Measurements from ENCODE around the gene TFF1.
"Not testable (repeated sequence)": the region's sequence is repeated elsewhere in the genome, so short reads cannot be mapped to it uniquely, and the experiment has no call there.

TFF1 gene

GRCh38 chr21:42413093-42413492, 46.8 kb upstream of the TFF1 start:
- Histone ChIP-seq H3K36me3 (no peaks in the 10 kb centered on the region), H3K9me3 (ENCODE audit: severe bottlenecking) (no peaks in the 10 kb centered on the region), H3K27ac (no peak overlapping the region), H3K27me3 (ENCODE audit: insufficient read depth, low read depth, severe bottlenecking) (no peaks in the 10 kb centered on the region), H3K4me3 (ENCODE audit: low read depth, low read length) (no peak overlapping the region)
- no peak for DNase-seq
- TF ChIP-seq, protein P1, sequence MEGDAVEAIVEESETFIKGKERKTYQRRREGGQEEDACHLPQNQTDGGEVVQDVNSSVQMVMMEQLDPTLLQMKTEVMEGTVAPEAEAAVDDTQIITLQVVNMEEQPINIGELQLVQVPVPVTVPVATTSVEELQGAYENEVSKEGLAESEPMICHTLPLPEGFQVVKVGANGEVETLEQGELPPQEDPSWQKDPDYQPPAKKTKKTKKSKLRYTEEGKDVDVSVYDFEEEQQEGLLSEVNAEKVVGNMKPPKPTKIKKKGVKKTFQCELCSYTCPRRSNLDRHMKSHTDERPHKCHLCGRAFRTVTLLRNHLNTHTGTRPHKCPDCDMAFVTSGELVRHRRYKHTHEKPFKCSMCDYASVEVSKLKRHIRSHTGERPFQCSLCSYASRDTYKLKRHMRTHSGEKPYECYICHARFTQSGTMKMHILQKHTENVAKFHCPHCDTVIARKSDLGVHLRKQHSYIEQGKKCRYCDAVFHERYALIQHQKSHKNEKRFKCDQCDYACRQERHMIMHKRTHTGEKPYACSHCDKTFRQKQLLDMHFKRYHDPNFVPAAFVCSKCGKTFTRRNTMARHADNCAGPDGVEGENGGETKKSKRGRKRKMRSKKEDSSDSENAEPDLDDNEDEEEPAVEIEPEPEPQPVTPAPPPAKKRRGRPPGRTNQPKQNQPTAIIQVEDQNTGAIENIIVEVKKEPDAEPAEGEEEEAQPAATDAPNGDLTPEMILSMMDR (IDR thresholded peaks at IDR 0.05; ENCODE audit: low read depth, low read length): no peak

DNA sequence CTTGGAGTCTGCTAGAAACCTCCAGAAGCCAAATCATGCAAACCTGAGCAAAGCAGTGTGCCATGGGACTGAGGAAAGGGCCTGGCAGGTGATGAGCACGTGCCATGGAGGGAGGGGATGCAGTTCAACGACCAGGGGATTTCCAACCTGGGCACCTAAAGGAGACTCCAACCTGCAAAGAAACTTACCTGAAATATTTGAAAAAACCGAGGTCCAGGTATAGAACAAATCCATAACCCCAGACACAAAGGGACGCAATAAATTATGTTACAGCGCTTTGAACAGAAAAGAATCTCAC, 46.2 kb upstream of the TFF1 start:
- H3K27me3 ChIP-seq (ENCODE audit: insufficient read depth, low read depth, severe bottlenecking): no peaks in the 10 kb centered on the region
- H3K36me3 ChIP-seq: no peaks in the 10 kb centered on the region
- no peak overlapping the region for H3K4me3 ChIP-seq (ENCODE audit: low read depth, low read length)
- DNase-seq: no peak
- TF ChIP-seq, protein P1 (IDR thresholded peaks at IDR 0.05; ENCODE audit: low read depth, low read length): no peak
- no peaks in the 10 kb centered on the region for H3K9me3 ChIP-seq (ENCODE audit: severe bottlenecking)
- H3K27ac ChIP-seq: no peak overlapping the region

GRCh38 chr21:42411891-42412635, 45.7 kb upstream of the TFF1 start:
- H3K9me3 ChIP-seq (ENCODE audit: severe bottlenecking): no peaks in the 10 kb centered on the region
- no peaks in the 10 kb centered on the region for H3K36me3 ChIP-seq
- H3K27me3 ChIP-seq (ENCODE audit: insufficient read depth, low read depth, severe bottlenecking): no peaks in the 10 kb centered on the region
- H3K4me3 ChIP-seq (ENCODE audit: low read depth, low read length): no peak overlapping the region
- TF ChIP-seq, protein P1 (IDR thresholded peaks at IDR 0.05; ENCODE audit: low read depth, low read length): no peak
- DNase-seq: no peak
- H3K27ac ChIP-seq: no peak overlapping the region

DNA sequence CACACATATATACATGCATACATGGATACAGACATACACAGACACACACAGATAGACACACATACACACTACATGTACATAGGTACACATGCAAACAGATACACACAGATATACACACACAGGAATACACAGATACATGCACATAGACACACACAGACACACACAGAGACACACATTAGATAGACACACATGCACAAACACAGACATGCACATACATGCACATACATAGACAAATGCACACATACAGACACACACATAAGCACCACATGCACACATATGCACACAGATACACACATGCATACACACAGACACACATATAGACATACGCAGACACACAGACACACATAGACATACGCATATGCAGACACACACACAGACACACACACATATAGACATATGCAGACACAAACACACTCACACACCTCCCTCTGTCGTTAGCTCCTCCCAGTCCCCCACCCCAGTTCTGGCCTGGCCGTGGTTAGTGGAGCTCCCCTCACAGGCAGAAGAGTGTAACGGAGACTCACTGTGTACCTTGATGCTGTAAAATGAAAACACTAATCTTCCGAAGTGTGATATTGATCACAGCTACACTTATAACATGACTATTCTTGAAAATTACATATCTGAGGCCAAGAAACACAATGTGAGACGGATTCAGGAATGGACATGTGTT, 45.0 kb upstream of the TFF1 start:
- Histone ChIP-seq H3K27ac (no peak overlapping the region), H3K36me3 (no peaks in the 10 kb centered on the region), H3K27me3 (ENCODE audit: insufficient read depth, low read depth, severe bottlenecking) (no peaks in the 10 kb centered on the region), H3K9me3 (ENCODE audit: severe bottlenecking) (no peaks in the 10 kb centered on the region), H3K4me3 (ENCODE audit: low read depth, low read length) (no peak overlapping the region)
- TF ChIP-seq, protein P1 (IDR thresholded peaks at IDR 0.05; ENCODE audit: low read depth, low read length): peak; percentile 69
- peak; percentile 70 for DNase-seq

DNA sequence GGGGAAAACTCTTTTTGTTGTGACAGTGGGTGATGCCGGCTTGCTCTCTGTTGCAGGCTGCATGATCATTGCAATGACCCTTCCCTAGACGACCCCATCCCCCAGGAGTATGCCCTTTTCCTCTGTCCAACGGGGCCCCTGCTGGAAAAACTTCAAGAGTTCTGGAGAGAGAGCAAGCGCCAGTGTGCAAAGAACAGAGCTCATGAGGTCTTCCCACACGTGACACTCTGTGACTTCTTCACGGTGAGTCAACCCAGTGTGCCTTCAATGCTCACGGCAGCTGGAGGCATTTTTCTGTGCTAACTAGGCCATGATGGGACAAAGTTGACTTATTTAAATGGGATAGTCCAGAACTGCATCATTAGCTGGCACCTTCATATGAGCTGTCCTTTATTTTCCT, 43.0 kb upstream of the TFF1 start:
- TF ChIP-seq, protein P1 (IDR thresholded peaks at IDR 0.05; ENCODE audit: low read depth, low read length): no peak
- H3K27ac ChIP-seq: no peak overlapping the region
- no peaks in the 10 kb centered on the region for H3K9me3 ChIP-seq (ENCODE audit: severe bottlenecking)
- no peaks in the 10 kb centered on the region for H3K27me3 ChIP-seq (ENCODE audit: insufficient read depth, low read depth, severe bottlenecking)
- H3K36me3 ChIP-seq: no peaks in the 10 kb centered on the region
- no peak for DNase-seq
- H3K4me3 ChIP-seq (ENCODE audit: low read depth, low read length): no peak overlapping the region

GRCh38 chr21:42408718-42409117, 42.4 kb upstream of the TFF1 start:
- DNase-seq; H3K9me3 ChIP-seq (ENCODE audit: severe bottlenecking); H3K4me3 ChIP-seq (ENCODE audit: low read depth, low read length); H3K27ac ChIP-seq; H3K27me3 ChIP-seq (ENCODE audit: insufficient read depth, low read depth, severe bottlenecking); H3K36me3 ChIP-seq: not testable (repeated sequence)

Measured in WERI-Rb-1 (cell line).